ENCODE data around the gene S100A14.
A peak's percentile ranks its signal among the peaks of the same experiment; 100 is the strongest.
"Not testable (repeated sequence)": the region's sequence is repeated elsewhere in the genome, so short reads cannot be mapped to it uniquely, and the experiment has no call there.

S100A14 gene

DNA sequence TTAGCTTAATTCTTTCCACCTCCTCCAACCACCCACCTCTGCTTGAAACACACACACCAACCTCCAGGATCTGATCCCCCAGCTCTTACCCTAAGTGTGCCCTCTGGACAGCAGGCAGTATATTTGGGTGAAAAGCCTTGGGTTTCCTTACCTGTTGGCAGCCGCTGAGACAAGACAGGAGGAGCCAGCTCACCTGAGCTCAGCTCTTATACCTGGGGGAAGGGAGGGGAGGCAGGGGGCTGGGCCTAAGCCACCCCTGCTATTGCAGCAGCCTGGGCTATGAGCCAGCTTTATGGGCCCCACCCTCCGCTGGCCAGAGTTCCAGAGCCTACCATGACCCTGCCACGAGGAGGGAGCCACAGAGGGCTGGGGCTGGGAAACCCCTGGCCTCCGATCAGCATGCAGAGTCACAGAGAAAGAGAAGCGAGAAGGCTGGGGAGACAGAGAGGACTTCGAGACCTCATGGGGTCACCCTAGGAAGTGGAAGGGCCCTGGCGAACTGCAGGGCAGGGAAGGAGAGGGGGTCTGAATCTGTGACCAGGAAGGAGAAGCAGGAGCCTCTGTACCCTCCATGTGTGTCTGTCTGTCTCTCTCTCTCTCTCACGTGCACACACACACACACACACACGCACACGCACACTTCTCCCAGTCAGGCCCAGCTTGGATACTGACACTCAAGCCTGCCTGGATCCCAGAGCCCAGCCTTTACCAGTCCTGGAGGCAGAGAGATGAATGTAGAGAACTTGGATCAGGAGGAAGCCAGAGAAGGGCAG is at the start of gene S100A14:
Gene S100A14 (minus strand): TSS at position 182 of the 773 bp plus-strand sequence. CDS start 467 bp downstream, outside the sequence.
- DNase-seq: no peak

DNA sequence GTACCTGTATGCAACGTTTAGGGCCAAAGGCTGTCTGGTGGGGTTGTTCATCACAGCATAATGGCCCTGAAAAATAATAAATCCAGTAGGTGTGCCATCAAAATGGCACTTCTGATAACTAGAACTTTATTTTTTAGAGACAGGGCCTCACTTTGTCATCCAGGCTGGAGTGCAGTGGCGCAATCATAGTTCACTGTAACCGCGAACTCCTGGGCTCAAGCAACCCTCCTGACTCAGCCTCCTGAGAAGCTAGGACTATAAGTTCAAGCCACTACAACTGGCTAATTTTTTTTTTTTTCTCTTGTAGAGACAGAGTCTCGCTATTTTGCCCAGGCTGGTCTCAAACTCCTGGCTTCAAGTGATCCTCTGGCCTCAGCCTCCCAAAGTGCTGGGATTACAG is 47.1 kb upstream of the S100A14 start:
- DNase-seq: no peak

DNA sequence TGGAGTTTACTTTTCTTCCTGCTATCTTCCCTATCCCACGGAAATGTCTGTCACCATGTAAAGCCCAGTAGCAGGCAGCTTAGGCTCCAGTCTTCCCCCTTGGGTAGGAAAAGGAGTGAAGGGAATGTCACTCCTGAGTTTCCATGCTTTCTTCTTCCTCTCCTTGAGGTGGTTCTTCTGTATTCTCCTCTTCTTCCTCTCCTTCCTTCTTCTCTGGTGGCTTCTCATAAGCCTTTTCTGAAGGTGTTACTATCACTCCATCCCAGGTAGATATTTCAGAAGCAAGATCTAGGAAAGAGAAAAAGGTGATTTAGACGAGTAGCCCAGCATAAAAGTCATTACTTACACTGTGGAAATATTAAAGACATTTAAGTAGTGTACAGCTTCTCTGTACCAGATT is 46.1 kb upstream of the S100A14 start:
- DNase-seq: no peak

DNA sequence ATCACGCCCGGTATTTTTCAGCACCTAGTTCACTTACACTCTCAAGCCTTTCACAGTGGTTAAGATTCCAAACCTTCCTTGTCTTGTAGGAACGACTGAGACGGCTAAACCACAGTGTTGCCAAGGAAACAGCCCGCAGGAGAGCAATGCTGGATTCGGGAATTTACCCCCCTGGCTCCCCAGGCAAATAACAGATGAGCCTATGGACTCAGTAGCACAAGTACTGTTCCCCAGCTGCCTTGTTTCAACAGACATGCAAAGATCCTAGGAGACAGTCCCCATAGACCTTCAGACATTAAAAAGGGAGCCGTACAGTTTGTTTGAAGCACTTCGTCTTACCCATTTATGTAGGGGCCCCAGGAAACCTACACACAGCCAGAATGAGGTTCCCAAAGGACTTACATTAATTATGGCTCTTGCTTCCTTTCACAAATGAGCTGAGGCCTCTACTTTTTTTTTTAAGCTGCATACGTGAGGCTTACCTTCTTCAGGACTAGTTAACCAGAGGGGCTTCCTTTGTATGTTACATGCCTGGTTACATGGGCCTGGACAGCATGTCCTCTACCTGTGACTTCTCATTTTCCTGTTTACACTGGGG is 45.1 kb upstream of the S100A14 start:
- no peak for DNase-seq

DNA sequence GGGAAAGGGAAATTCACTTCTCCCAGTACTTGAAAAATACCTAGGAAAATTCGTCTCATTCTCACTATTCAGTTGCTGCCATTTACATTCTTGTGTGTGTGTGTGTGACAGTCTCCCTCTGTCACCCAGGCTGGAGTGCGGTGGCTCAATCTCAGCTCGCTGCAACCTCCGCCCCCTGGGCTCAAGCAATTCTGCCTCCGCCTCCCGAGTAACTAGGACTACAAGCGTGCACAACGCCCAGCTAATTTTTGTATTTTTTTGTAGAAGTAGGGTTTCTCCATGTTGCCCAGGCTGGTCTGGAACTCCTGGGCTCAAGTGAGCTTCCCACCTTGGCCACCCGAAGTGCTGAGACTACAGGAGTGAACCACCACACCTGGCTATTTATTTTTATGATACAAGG is 43.5 kb upstream of the S100A14 start:
- DNase-seq: no peak

DNA sequence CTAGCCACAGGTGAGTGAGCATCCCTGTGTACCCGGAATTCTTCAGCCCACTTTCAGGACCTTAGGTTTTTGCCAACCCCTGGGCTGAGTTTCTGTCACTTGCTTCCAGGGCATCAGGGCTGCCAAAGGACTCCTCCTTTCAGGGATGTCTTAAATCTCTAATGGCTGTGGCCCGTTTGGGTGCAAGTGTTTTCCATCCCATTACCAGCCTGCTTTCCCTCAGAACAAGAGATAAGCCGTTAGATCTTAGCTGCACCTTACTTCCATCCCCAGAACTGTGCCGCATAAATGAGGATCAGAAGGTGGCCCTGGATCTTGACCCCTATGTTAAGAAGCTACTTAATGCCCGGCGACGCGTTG is 43.0 kb upstream of the S100A14 start:
- DNase-seq: no peak

DNA sequence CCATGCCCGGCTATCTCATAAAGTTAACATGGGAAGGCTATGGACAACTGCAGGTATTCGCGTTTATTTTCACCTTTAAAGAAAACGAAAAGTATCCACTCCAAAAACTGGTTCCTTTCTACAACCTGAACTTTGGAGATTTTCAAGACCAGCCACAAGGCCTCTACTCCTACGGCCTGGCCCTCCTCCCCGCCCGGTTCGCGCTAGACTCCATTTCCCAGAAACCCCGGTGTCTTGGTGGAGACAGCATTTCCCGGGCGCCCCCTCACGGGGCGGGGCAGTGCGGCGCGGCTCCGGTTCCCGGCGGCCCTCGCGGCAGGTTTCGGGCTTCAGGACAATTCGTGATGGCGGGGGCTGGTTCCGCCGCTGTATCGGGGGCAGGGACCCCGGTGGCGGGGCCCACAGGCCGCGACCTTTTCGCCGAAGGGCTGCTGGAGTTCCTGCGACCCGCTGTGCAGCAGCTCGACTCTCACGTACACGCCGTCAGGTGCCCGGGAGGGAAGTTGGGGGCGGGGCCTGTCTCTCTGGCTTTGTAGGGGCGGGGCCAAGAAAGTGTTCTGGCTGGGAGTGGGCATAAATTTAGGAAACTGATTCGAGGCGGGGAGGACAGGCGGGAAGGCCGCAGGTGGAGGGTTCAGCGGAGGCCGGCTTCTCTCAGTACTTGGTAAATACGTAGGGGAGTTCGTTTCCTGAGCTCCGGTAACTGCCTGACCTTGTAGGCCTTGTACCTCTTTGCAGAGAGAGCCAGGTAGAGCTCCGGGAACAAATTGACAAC is 42.5 kb upstream of the S100A14 start, which contains the start of gene SNAPIN:
Gene SNAPIN (plus strand): TSS at position 304 of the 775 bp plus-strand sequence. CDS start 41 bp downstream, at position 345.
- peak; percentile 95 for DNase-seq

DNA sequence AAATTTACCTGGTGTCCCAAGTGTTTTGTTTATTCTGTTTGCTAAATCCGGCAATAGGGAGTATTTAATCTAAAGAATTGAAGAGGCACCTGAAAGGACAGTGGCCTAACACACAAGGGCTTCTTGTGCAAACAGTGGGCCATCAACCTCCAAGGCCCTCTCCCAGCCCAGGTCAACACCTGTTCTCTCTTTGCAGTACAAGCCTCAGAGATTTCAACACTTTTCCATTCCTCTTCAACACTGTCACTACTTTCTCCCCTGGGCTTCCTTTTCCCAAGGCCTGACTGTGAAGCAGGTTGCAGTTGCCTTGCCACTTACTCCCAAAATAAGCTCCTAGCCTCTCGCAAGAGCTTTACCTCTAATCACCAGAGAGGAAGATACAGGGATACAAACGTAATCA is 39.2 kb upstream of the S100A14 start:
- no peak for DNase-seq

DNA sequence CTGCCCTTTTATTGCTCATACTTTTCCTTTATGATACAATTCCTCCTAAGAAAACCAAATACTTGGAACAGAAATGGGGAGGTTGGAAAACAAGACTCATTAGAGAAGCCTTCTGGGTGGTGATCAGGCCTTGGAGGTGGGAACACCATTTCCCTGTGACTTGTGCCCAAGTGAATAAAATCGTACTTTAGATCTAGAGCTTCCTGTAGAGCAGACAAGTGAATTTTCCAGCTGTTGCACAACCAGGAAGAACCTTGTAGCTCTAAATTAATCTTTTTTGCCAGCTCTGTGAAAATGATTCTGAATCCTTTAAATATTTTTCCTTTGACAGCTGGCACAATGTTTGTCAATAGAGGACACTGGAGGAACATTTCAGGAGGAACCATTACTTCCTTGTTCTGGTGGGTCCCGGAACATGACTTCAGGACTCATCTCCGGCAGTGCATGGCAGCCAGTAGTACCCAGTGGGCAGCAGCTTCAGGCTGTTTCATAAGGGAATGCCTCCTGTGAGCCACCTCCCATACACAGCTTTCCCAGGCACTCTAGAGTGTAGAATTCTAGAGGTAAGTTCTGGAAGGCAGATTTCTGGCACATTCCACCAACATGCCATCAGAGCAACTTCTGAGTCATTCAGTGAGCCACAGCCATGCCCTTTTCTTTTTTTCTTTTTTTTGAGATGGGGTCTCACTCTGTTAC is 36.8 kb upstream of the S100A14 start:
- no peak for DNase-seq

DNA sequence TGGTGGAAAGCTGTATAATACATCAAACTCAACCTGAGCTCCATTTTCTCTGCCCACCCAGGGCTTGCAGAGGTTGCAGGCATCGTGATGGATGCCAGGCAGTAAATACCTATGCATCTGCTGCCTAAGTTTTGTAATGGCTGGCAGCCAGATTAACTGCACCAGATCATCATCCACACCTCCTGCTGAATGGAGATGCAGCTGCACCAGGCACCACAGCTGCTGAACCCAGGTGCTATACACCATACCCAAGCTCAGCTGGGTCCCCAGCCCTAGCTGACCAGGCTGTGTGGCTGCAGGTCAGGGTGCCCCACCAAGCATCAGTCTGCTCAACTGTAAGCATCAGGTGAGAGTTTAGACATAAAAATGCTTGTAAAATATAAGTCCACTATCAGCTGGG is 35.6 kb upstream of the S100A14 start:
- no peak for DNase-seq

DNA sequence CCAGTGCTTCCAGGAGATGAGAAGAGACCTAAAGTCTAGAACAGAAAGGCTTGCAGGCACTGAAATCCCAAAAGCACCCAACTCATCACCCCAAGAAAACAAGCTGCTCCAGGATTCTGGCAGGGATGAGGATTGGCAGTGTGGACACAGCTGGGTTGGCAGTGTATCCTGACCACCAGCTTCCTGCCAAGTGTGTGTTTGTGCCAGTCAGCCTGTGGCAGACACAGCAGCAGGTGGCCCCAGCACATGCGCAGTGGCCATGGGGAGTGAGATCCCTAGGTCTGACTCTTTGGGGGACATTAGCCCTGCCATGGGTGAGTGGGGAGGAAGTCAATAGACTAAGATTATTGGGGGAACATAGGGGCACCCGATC is 33.7 kb upstream of the S100A14 start:
- DNase-seq: no peak

DNA sequence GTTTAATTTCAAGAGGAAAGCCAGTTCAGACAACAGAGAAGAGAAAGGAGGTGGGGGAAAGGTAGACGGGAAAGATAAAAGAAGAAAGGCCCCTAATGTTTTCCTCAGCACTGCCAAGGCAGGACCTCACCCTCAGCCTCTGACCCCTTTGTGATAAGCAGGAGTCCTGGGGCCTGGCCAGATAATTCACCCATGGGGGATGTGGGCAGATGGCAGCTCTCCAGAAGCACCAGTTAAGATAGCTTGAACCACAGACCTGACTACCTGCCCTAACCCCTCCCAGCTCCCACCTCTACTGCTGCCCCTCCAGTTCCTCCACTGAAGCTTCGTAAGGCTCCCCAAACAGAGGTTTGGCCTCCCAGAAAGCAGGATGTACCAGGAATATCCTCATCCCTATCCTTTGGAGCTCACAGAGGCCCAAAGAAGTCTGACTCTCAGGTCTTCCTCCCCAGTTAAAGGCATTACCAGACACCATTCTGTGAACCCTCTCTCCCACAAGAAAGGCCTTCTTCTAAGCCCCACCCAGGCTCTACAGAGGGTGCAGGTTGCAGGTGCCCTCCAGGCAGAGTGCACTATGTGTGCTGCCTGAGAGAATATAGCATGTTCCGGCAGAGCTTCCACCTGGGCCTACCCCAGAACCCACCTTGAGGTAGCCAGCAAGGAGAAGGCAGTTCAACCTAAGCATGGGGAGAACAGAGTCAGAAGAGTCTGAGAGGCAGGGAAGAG is 33.2 kb upstream of the S100A14 start:
- no peak for DNase-seq

DNA sequence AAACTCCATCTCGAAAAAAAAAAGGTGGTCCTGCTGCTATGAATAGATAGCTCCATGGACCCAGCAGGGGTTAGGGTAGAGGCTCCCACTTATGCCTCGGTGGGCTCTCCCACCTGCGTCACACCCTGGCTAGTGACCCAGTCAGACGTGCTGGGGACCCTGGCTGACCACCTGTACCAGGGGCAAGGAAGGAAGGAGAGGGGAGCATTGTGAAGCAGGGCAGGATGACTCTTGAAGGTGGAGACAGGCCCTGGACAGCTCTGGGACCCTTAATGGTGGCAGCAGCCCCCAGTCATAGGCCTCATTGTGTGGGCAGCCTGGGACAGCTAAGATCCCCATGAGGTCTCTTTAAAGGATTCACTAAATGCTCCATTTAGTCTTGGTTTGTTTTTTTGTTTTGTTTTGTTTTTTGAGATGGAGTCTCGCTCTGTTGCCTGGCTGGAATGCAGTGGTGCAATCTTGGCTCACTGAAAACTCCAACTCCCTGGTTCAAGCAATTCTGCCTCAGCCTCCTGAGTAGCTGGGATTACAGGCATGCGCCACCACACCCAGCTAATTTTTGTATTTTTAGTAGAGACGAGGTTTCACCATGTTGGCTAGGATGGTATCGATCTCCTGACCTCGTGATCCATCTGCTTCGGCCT is 32.0 kb upstream of the S100A14 start:
- DNase-seq: no peak

DNA sequence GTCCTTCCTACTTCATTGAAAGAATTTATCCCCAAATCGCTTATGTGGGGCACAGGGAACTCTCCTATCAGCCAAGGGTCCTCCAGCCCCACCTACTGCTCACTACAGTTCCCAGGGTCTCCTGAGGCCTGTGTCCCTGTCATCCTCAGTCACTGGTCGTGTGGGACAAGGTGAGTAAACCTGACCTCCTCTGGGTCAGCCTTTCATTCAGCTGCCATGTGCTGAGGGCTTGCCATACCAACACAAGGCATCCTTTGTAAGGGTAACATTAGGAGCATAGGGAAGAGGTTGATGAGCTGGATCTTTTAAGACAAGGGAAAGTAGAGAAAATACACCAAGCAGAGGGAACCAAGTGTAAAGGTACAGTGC is 31.2 kb upstream of the S100A14 start:
- no peak for DNase-seq

DNA sequence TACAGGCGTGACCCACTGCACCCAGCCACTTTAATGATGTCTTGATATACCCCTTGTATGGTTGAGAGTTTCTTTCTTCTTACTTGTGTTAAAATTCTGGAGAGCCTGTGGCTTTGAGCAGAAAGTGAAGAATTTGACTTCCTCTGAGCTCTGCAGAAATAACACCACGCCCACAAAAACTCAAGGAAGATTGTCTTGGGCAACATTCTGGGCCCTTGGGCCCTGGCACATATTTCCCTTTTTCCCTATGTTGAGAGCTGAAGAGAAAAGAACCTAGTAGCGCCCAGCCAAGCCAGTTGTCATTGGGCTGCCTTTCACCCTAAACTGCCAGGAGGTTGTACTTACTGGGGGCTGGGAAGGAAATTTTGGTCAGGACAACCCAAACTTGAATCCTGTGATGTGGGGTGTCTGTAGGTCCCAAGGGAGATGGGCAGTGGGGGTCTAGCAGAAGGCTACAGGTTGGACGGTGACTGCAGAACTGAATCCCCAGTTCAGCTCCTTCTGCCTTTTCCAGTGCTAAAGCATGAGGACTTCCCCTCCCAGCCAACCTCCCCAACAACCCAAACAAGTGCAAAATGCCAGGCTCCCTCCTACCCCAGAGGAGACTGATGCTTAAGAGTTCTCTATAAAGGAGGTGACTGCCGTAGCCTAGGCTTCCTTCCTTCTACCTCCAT is 30.7 kb upstream of the S100A14 start:
- DNase-seq: no peak

DNA sequence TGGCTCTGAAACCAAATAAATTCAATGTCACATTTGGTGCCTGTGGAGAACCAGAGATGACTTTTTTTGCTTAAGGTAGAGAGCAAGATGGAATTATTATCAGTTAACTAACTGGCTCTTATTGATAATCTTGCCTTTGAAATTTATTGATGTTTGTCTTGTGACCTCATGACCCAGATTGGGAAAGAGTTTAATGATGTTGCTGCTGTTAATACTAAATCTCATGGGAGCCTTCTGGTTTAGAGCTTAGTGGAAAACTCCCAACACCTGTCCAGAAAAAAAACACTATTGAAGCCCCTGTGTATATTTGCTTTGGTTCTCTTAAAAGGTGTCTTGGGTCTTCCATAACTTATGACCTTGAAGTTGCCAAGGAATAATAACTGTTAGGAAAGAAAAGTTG is 27.7 kb upstream of the S100A14 start:
- DNase-seq: no peak

DNA sequence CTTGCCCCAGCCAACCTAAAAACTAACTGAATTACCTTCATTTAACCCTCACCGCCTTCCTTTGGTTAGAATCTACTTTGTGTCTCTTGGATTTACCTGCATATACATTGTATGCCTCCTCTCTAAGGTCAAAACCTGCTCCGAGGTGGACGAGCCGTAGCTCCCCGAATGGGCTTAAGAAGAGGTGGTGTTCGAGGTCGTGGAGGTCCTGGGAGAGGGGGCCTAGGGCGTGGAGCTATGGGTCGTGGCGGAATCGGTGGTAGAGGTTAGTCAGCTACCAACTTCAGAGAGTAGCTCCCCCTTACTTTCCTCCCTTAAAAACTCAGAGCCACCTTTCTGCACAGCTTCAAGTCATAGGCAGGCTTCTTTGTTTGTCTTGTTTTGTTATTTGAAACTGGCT is 27.0 kb upstream of the S100A14 start:
- DNase-seq: no peak

DNA sequence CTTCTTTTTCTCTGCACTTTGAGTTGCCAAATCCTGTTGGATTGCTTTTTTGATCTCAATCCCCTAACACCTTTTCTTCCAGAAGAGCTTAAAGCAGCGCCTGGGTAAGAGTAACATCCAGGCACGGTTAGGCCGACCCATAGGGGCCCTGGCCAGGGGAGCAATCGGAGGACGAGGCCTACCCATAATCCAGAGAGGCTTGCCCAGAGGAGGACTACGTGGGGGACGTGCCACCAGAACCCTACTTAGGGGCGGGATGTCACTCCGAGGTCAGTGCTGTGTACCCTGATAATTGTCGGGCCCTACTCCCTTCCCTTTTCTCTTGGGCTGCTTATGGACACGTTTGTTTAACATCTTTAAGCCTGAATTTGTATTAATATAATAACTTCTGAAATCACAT is 26.0 kb upstream of the S100A14 start:
- no peak for DNase-seq

DNA sequence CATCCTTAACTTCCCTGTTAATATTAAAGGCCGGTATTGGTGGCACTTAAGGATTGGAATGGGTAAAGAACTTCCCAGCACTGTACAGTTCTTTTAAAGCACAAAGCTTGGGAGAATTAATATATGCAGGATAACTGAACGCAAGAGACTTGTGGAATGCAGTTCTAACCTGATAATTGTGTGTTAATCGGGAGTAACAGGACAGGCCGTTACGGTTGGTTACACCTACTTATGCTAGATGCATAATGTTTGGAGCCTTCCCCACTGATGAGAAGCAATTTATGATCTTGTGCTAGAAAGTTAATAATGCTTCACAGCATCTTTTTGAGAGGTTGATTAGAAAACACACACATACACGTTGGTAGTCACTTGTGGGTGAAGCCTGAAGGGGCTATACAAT is 24.7 kb upstream of the S100A14 start:
- no peak for DNase-seq

DNA sequence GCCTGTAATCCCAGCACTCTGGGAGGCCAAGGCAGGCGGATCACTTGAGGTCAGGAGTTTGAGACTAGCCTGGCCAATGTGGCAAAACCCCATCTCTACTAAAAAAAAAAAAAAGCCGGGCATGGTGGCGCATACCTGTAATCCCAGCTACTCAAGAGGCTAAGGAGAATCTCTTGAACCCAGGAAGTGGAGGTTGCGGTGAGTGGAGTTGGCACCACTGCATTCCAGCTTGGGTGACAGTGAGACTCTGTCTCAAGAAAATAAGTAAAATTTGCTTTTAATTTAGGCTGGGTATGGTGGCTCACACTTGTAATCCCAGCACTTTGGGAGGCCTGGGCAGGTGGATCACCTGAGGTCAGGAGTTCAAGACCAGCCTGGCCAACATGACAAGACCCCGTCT is 24.1 kb upstream of the S100A14 start:
- DNase-seq: not testable (repeated sequence)

DNA sequence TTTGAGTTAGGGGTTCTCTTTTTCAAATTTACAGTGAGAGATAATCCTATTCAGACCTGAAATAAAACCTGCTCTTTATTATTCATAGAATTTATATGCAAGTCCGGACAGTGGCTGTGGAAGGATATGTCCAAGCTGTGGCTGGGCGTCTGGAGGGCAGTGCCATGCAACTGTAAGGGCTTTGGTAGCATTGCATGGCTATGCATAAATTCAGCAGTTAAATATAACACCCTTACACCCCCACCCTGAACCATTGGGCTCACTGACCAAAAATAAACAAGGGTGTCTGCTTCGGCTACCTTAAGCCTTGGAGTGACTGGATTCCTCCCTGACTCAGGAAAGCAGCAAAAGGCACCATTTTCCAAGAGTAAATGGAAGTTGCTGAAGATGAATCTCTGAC is 23.2 kb upstream of the S100A14 start:
- no peak for DNase-seq

DNA sequence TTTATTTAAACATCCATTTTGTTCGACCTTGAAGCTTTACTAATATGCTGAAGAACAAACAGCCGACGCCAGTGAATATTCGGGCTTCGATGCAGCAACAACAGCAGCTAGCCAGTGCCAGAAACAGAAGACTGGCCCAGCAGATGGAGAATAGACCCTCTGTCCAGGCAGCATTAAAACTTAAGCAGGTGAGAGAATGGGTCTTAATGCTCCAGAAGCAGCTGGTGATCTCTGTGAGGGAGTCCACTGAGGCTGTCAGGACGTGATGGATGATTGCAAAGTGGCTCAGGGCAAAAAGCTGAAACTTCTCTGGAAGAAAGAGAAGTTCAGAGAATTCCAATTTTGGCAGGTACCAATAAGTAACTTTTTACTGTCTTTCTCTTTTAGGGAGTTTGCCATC is 22.1 kb upstream of the S100A14 start:
- no peak for DNase-seq
